NB4 (cell line): Measurements from ENCODE around the gene HAAO.

Experiments used
- TF ChIP-seq, protein P1 (sequence below): IDR thresholded peaks from 2 replicates; pipeline ENCODE4 v1.6.1; 2011; ENCODE audit warnings: low read depth, low read length
- TF ChIP-seq, protein P2 (sequence below): IDR thresholded peaks from one replicate; pipeline ENCODE4 v1.5.1; 2012; ENCODE audit warnings: low read depth, low read length

DNA sequence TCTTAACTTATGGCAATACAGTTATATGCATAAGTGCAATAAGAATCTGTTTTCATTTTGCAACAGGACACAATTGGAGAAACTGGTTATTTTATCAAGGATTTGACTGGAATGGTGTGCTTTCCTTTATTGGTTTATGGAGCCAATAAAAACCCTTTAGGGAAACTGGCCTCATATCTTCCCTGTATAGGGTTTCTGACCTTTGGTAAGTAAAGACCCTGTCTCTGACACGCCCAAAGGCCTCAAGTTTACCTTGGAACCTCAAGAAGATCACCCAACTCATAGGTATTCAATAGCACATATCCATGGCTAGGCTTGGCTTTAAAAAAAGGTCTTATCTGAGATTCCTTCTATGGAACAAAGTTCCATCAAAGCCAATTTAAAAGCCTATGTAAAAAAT is 11.2 kb downstream of the HAAO start:
- TF ChIP-seq, protein P1, sequence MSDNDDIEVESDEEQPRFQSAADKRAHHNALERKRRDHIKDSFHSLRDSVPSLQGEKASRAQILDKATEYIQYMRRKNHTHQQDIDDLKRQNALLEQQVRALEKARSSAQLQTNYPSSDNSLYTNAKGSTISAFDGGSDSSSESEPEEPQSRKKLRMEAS, result no peak
- TF ChIP-seq, protein P2, sequence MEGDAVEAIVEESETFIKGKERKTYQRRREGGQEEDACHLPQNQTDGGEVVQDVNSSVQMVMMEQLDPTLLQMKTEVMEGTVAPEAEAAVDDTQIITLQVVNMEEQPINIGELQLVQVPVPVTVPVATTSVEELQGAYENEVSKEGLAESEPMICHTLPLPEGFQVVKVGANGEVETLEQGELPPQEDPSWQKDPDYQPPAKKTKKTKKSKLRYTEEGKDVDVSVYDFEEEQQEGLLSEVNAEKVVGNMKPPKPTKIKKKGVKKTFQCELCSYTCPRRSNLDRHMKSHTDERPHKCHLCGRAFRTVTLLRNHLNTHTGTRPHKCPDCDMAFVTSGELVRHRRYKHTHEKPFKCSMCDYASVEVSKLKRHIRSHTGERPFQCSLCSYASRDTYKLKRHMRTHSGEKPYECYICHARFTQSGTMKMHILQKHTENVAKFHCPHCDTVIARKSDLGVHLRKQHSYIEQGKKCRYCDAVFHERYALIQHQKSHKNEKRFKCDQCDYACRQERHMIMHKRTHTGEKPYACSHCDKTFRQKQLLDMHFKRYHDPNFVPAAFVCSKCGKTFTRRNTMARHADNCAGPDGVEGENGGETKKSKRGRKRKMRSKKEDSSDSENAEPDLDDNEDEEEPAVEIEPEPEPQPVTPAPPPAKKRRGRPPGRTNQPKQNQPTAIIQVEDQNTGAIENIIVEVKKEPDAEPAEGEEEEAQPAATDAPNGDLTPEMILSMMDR, result no peak
